MG63 (cell line): ENCODE measurements around the gene SPRED3. TPM values are rescaled to one million over a fixed set of nuclear protein-coding genes. Genes with fewer than 3 reads are reported as not detected.
"Not testable (repeated sequence)": the region's sequence is repeated elsewhere in the genome, so short reads cannot be mapped to it uniquely, and the experiment has no call there.

Experiments
- DNase-seq: peaks from one replicate; pipeline ENCODE4 v3.0.0-alpha.2; 2020
- H3K27me3 ChIP-seq: fragments of 250-450 bp; sonication (Bioruptor Pico); 2 replicates; pipeline ENCODE4 v1.5.1; 2020; ENCODE audit warnings: mild to moderate bottlenecking, moderate library complexity
- H3K36me3 ChIP-seq: fragments of 250-450 bp; sonication (Bioruptor Pico); 2 replicates; pipeline ENCODE4 v1.5.1; 2020; ENCODE audit warnings: mild to moderate bottlenecking, moderate library complexity
- H3K4me3 ChIP-seq: fragments of 250-450 bp; sonication (Bioruptor Pico); 2 replicates; pipeline ENCODE4 v1.5.1; 2020; ENCODE audit warnings: mild to moderate bottlenecking, moderate library complexity
- H3K9me3 ChIP-seq: fragments of 250-450 bp; sonication (Bioruptor Pico); 2 replicates; pipeline ENCODE4 v1.5.1; 2020; ENCODE audit warnings: mild to moderate bottlenecking, moderate library complexity
- total RNA-seq: library from RNA; depleted of rRNA; stranded (reverse); fragments of >200 nt; shearing (Covaris generic); gene quantifications from 2 replicates; pipeline ENCODE4 v1.2.3, GENCODE V29; 2014; ENCODE audit warnings: low replicate concordance

SPRED3 gene
- total RNA-seq, 1 experiment from 2014 or later = 0.49 TPM

- H3K9me3 ChIP-seq, H3K36me3 ChIP-seq, DNase-seq: not testable (repeated sequence)
- Histone ChIP-seq H3K4me3 (peak overlapping the region; percentile 57), H3K27me3 (peaks cover 31% of the 10 kb centered on the region)
Observed at GRCh38 chr19:38362946-38363688, 25.4 kb upstream of the SPRED3 start.

GRCh38 chr19:38367041-38367440, 21.5 kb upstream of the SPRED3 start:
- H3K9me3 ChIP-seq = no peaks in the 10 kb centered on the region
- no peak overlapping the region for H3K4me3 ChIP-seq
- no peak for DNase-seq
- no peaks in the 10 kb centered on the region for H3K36me3 ChIP-seq
- peaks cover 2% of the 10 kb centered on the region; the same call in 1 of the 2 replicates for H3K27me3 ChIP-seq

- Histone ChIP-seq H3K9me3 (no peaks in the 10 kb centered on the region), H3K36me3 (no peaks in the 10 kb centered on the region), H3K4me3 (no peak overlapping the region), H3K27me3 (peaks cover 2% of the 10 kb centered on the region; the same call in 1 of the 2 replicates)
- no peak for DNase-seq
Observed at GRCh38 chr19:38369584-38369983, 18.9 kb upstream of the SPRED3 start.

- no peak for DNase-seq
Observed at GRCh38 chr19:38370299-38370698, 18.2 kb upstream of the SPRED3 start.

GRCh38 chr19:38371081-38371480, 17.4 kb upstream of the SPRED3 start:
- DNase-seq = no peak
- Histone ChIP-seq H3K4me3 (no peak overlapping the region), H3K27me3 (no peaks in the 10 kb centered on the region), H3K9me3 (no peaks in the 10 kb centered on the region), H3K36me3 (peaks cover 12% of the 10 kb centered on the region)

More at GRCh38 chr19:38370299-38370698, 18.2 kb upstream of the SPRED3 start:
- Histone ChIP-seq H3K4me3 (no peak overlapping the region), H3K27me3 (no peaks in the 10 kb centered on the region), H3K36me3 (peaks cover 4% of the 10 kb centered on the region), H3K9me3 (no peaks in the 10 kb centered on the region)

- Histone ChIP-seq H3K27me3 (no peaks in the 10 kb centered on the region), H3K9me3 (no peaks in the 10 kb centered on the region), H3K36me3 (peaks cover 38% of the 10 kb centered on the region), H3K4me3 (peak overlapping the region; percentile 97)
- DNase-seq = no peak
Observed at GRCh38 chr19:38373907-38374331, 14.6 kb upstream of the SPRED3 start.

GRCh38 chr19:38374332-38375097, 14.0 kb upstream of the SPRED3 start, which contains the start of gene PSMD8:
PSMD8 (plus strand) TSS chr19:38374571; CDS start chr19:38374602, 31 bp downstream.
- H3K36me3 ChIP-seq = peaks cover 44% of the 10 kb centered on the region
- H3K9me3 ChIP-seq = no peaks in the 10 kb centered on the region
- H3K27me3 ChIP-seq = no peaks in the 10 kb centered on the region
- DNase-seq = peak; percentile 99
- peak within 1 kb of the TSS; percentile 97 for H3K4me3 ChIP-seq

GRCh38 chr19:38375098-38375493, 13.4 kb upstream of the SPRED3 start:
- Histone ChIP-seq H3K9me3 (no peaks in the 10 kb centered on the region), H3K36me3 (peaks cover 49% of the 10 kb centered on the region)
- DNase-seq = no peak

GRCh38 chr19:38375748-38376147, 12.7 kb upstream of the SPRED3 start:
- Histone ChIP-seq H3K36me3 (peaks cover 56% of the 10 kb centered on the region), H3K9me3 (no peaks in the 10 kb centered on the region), H3K27me3 (no peaks in the 10 kb centered on the region), H3K4me3 (peak overlapping the region; percentile 97)
- DNase-seq = no peak

More at GRCh38 chr19:38375098-38375493, 13.4 kb upstream of the SPRED3 start:
- peak overlapping the region; percentile 97 for H3K4me3 ChIP-seq
- no peaks in the 10 kb centered on the region for H3K27me3 ChIP-seq

- Histone ChIP-seq H3K9me3 (no peaks in the 10 kb centered on the region), H3K36me3 (peaks cover 64% of the 10 kb centered on the region), H3K27me3 (no peaks in the 10 kb centered on the region), H3K4me3 (peak overlapping the region; percentile 97; the same call in 1 of the 2 replicates)
- DNase-seq = no peak
Observed at GRCh38 chr19:38376576-38376975, 11.9 kb upstream of the SPRED3 start.

GRCh38 chr19:38377052-38377451, 11.4 kb upstream of the SPRED3 start:
- H3K36me3 ChIP-seq = peaks cover 69% of the 10 kb centered on the region
- H3K9me3 ChIP-seq = no peaks in the 10 kb centered on the region
- no peak for DNase-seq
- no peaks in the 10 kb centered on the region for H3K27me3 ChIP-seq
- H3K4me3 ChIP-seq = no peak overlapping the region

GRCh38 chr19:38378866-38379265, 9.6 kb upstream of the SPRED3 start:
- no peak for DNase-seq
- peaks cover 85% of the 10 kb centered on the region for H3K36me3 ChIP-seq
- no peaks in the 10 kb centered on the region for H3K27me3 ChIP-seq
- no peaks in the 10 kb centered on the region for H3K9me3 ChIP-seq
- no peak overlapping the region for H3K4me3 ChIP-seq

GRCh38 chr19:38381138-38381537, 7.4 kb upstream of the SPRED3 start:
- peaks cover 86% of the 10 kb centered on the region for H3K36me3 ChIP-seq
- H3K27me3 ChIP-seq = no peaks in the 10 kb centered on the region
- DNase-seq = no peak
- H3K4me3 ChIP-seq = no peak overlapping the region
- H3K9me3 ChIP-seq = no peaks in the 10 kb centered on the region

- no peak overlapping the region for H3K4me3 ChIP-seq
- DNase-seq = no peak
- H3K36me3 ChIP-seq = peaks cover 65% of the 10 kb centered on the region
- H3K9me3 ChIP-seq = no peaks in the 10 kb centered on the region
- H3K27me3 ChIP-seq = no peaks in the 10 kb centered on the region
Observed at GRCh38 chr19:38383184-38383583, 5.3 kb upstream of the SPRED3 start.

- no peak for DNase-seq
- Histone ChIP-seq H3K9me3 (no peaks in the 10 kb centered on the region), H3K27me3 (no peaks in the 10 kb centered on the region), H3K36me3 (peaks cover 62% of the 10 kb centered on the region), H3K4me3 (no peak overlapping the region)
Observed at GRCh38 chr19:38383743-38384142, 4.8 kb upstream of the SPRED3 start.

- no peak overlapping the region for H3K4me3 ChIP-seq
- peaks cover 55% of the 10 kb centered on the region for H3K36me3 ChIP-seq
- no peak for DNase-seq
Observed at GRCh38 chr19:38384209-38385027, 4.1 kb upstream of the SPRED3 start.

More at GRCh38 chr19:38384209-38385027, 4.1 kb upstream of the SPRED3 start:
- Histone ChIP-seq H3K9me3 (no peaks in the 10 kb centered on the region), H3K27me3 (no peaks in the 10 kb centered on the region)
